ENCODE data around the gene BACE2. TPM values are rescaled to one million over a fixed set of nuclear protein-coding genes. Genes with fewer than 3 reads are reported as not detected.

BACE2 gene
- total and polyA plus RNA-seq, 2 donors (not counting 3 experiments of a cell fraction or from before 2014, with no cell fraction given) = 113 to 184 TPM

GRCh38 chr21:41199588-41199987, 31.6 kb downstream of the BACE2 start:
- Histone ChIP-seq H3K4me3 (replicated peaks in 1 of 3; ENCODE audit: insufficient read depth in 1 of 3, low read depth in 1 of 3, low read length in 3 of 3) (no peak overlapping the region), H3K9ac (replicated peaks; ENCODE audit: extremely low read depth, insufficient read depth, low read length) (no peak overlapping the region), H3K27ac (ENCODE audit: insufficient read depth, low read depth, low read length) (no peak overlapping the region), H3K9me1 (replicated peaks; ENCODE audit: control insufficient read depth, extremely low read depth, insufficient read depth, low read length) (no peaks in the 10 kb centered on the region), H4K20me1 (replicated peaks; ENCODE audit: control insufficient read depth, extremely low read depth, insufficient read depth, low read length) (peaks cover 6% of the 10 kb centered on the region), H2AFZ (ENCODE audit: low read depth, low read length) (no peak overlapping the region), H3K4me2 (ENCODE audit: insufficient read depth, low read length) (no peak overlapping the region), H3K9me3 (replicated peaks; ENCODE audit: control insufficient read depth, insufficient read depth, low read length) (no peaks in the 10 kb centered on the region), H3K79me2 (ENCODE audit: control insufficient read depth, insufficient read depth, low read length) (peaks cover 4% of the 10 kb centered on the region), H3K36me3 (ENCODE audit: control insufficient read depth in 2 of 2, extremely low read depth in 1 of 2, insufficient read depth in 2 of 2, low read length in 2 of 2) (peaks cover 0 to 3% of the 10 kb centered on the region in 2 experiments), H3K4me1 (ENCODE audit: control insufficient read depth, extremely low read depth, insufficient read depth, low read length) (no peaks in the 10 kb centered on the region), H3K27me3 (ENCODE audit: control insufficient read depth in 2 of 2, insufficient read depth in 2 of 2, low read length in 2 of 2) (no peaks in the 10 kb centered on the region)
- CTCF ChIA-PET = no interaction called here
- POLR2A ChIA-PET = no interaction called here
- dilution Hi-C loops (cut with MboI; ENCODE audit: extremely low pct_ligation_motif_present, low sequenced_read_pairs) = no loop called here
- FAIRE-seq (no peak), DNase-seq (ENCODE audit: low read depth, low spot score) (no peak)
- intact Hi-C loops (cut with micrococcal nuclease) = no loop called here
- no TSS peak for BruUV-seq (replicated peaks)
- TF ChIP-seq CTCF (IDR thresholded peaks at IDR 0.05; ENCODE audit: extremely low read depth in 1 of 2, insufficient read depth in 1 of 2, low read depth in 1 of 2, low read length in 2 of 2) (no peak), EZH2 (IDR thresholded peaks at IDR 0.05; ENCODE audit: borderline replicate concordance, low read depth, low read length, severe bottlenecking) (no peak), POLR2AphosphoS5 (IDR thresholded peaks at IDR 0.05; ENCODE audit: insufficient read depth, low read depth, low read length) (no peak), JUN (IDR thresholded peaks at IDR 0.05; ENCODE audit: borderline replicate concordance, insufficient read depth, insufficient read length, low read depth) (no peak), FOS (IDR thresholded peaks at IDR 0.05; ENCODE audit: borderline replicate concordance, insufficient read depth, low read length) (no peak), MYC (IDR thresholded peaks at IDR 0.05; ENCODE audit: low read depth, low read length) (no peak), POLR2A (IDR thresholded peaks at IDR 0.05; ENCODE audit: low read depth, low read length) (no peak), MAX (IDR thresholded peaks at IDR 0.05; ENCODE audit: insufficient read depth, insufficient read length) (no peak), GATA2 (IDR thresholded peaks at IDR 0.05; ENCODE audit: insufficient read depth, insufficient read length, low read depth, low read length) (no peak)
